Measurements from ENCODE around the gene FNBP1. TPM values are rescaled to one million over a fixed set of nuclear protein-coding genes. Genes with fewer than 3 reads are reported as not detected.

FNBP1 gene
- total RNA-seq, 4 donors from 2014 or later: 13.3 to 30.0 (median 17.9) TPM

- Histone ChIP-seq H3K9me3 (no peaks in the 10 kb centered on the region), H3K27me3 (no peaks in the 10 kb centered on the region), H3K27ac (no peak overlapping the region), H3K4me3 (no peak overlapping the region), H3K4me1 (no peaks in the 10 kb centered on the region), H3K36me3 (peaks cover 0 to 63% of the 10 kb centered on the region in 2 donors)
- in situ Hi-C loops (cut with MboI; ENCODE audit: low sequenced_read_pairs in 4 of 4): loop anchor here (25.0 kb wide), 3 partner anchors 185 to 360 kb away; partner anchors contain the start of gene GPR107 (in 1 of the 4)
- no peak for DNase-seq
- TF ChIP-seq POLR2A (IDR thresholded peaks at IDR 0.05) (no peak), CTCF (IDR thresholded peaks at IDR 0.05 in 4 of 5, conservative IDR thresholded peaks at IDR 0.05 in 1 of 5) (no peak)
- no peak for ATAC-seq
- intact Hi-C loops (cut with DNase I; ENCODE audit: low total_unique reads): no loop called here
These were observed 166.2 kb downstream of the FNBP1 start for GRCh38 chr9:129876815-129877214.

DNA sequence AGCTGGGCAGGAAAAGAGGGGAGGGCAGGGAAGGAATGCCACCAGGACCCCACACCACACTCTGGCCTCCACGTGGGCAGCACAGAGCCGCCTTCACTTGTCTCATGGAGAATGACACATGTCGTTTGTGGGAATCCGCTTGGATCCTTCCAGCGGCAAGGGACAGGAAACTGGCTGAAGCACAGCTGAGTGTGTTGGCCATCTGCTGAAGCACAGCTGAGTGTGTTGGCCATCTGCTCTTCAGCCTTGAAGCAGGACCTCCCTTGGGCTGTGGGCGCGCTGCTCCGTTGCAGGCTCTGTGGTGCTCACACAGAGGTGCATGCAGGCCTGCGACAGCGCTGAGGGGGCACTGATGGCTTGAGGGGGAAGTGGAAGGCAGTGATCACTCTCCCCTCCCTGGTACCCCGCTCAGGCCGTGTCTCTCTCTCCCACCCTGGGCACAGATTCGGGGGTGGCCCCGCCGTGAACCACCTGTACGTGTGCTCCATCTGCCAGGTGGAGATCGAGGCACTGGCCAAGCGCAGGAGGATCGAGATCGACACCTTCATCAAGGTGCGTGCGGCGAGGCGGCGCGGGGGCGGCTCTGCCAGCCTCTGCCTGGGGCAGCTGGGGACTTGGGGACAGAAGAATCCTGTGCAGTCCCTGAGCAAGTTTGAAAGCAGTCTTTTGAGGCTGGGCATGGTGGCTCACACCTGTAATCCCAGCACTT, 167.1 kb downstream of the FNBP1 start:
- TF ChIP-seq CTCF (IDR thresholded peaks at IDR 0.05 in 4 of 5, conservative IDR thresholded peaks at IDR 0.05 in 1 of 5) (no peak), POLR2A (IDR thresholded peaks at IDR 0.05) (no peak)
- Histone ChIP-seq H3K36me3 (peaks cover 0 to 56% of the 10 kb centered on the region in 2 donors), H3K27me3 (no peaks in the 10 kb centered on the region), H3K9me3 (no peaks in the 10 kb centered on the region), H3K4me1 (no peaks in the 10 kb centered on the region), H3K27ac (no peak overlapping the region), H3K4me3 (no peak overlapping the region)
- DNase-seq: no peak
- intact Hi-C loops (cut with DNase I; ENCODE audit: low total_unique reads) (no loop called here), in situ Hi-C loops (cut with MboI; ENCODE audit: low sequenced_read_pairs in 4 of 4) (loop anchor here (25.0 kb wide), 3 partner anchors 186 to 361 kb away; partner anchors contain the start of gene GPR107 (in 1 of the 4))
- no peak for ATAC-seq

- H3K36me3 ChIP-seq: peaks cover 0 to 49% of the 10 kb centered on the region in 2 donors
- H3K27me3 ChIP-seq: no peaks in the 10 kb centered on the region
- H3K4me3 ChIP-seq: no peak overlapping the region
- DNase-seq (no peak), ATAC-seq (no peak)
- intact Hi-C loops (cut with DNase I; ENCODE audit: low total_unique reads): no loop called here
- in situ Hi-C loops (cut with MboI; ENCODE audit: low sequenced_read_pairs in 4 of 4): loop anchor here (25.0 kb wide), 3 partner anchors 187 to 362 kb away; partner anchors contain the start of gene GPR107 (in 1 of the 4)
- H3K4me1 ChIP-seq: no peaks in the 10 kb centered on the region
- H3K27ac ChIP-seq: no peak overlapping the region
- TF ChIP-seq CTCF (IDR thresholded peaks at IDR 0.05 in 4 of 5, conservative IDR thresholded peaks at IDR 0.05 in 1 of 5): no peak
- no peak for TF ChIP-seq POLR2A (IDR thresholded peaks at IDR 0.05)
- H3K9me3 ChIP-seq: no peaks in the 10 kb centered on the region
These were observed 167.8 kb downstream of the FNBP1 start for GRCh38 chr9:129875181-129875611.

DNA sequence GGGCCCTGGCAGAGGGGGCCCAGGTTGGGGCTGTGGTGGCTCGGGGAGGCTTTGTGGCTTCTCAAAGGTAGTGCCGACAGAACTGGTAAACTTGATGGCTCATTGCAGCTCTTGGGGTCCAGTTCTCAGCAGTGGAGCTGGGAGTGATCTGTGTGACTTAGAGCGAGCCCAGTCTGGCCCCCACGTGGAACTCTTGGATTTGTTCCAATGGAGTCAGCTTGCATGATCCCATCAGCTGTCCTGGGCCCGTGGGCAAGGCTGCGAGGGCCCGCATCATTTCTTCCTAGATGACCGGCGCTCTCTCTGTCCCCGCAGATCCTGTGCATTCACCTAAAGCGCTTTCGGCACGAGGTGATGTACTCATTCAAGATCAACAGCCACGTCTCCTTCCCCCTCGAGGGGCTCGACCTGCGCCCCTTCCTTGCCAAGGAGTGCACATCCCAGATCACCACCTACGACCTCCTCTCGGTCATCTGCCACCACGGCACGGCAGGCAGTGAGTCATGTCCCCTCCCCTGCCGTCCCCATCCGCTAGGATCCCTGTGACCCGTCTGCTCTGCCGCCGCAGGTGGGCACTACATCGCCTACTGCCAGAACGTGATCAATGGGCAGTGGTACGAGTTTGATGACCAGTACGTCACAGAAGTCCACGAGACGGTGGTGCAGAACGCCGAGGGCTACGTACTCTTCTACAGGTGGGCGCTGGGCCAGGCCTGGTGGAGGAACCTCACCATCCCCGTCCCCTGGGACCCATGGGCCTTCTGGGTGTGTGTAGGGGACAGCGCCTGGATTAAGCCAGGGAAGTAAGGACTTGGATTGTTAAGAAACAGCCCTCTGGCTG, 168.5 kb downstream of the FNBP1 start:
- in situ Hi-C loops (cut with MboI; ENCODE audit: low sequenced_read_pairs in 4 of 4) (loop anchor here (25.0 kb wide), 3 partner anchors 188 to 363 kb away; partner anchors contain the start of gene GPR107 (in 1 of the 4)), intact Hi-C loops (cut with DNase I; ENCODE audit: low total_unique reads) (no loop called here)
- Histone ChIP-seq H3K4me1 (no peaks in the 10 kb centered on the region), H3K36me3 (peaks cover 0 to 42% of the 10 kb centered on the region in 2 donors), H3K9me3 (no peaks in the 10 kb centered on the region), H3K4me3 (no peak overlapping the region), H3K27me3 (no peaks in the 10 kb centered on the region), H3K27ac (no peak overlapping the region)
- TF ChIP-seq CTCF (IDR thresholded peaks at IDR 0.05 in 4 of 5, conservative IDR thresholded peaks at IDR 0.05 in 1 of 5) (no peak), POLR2A (IDR thresholded peaks at IDR 0.05) (no peak)
- ATAC-seq (peak in 1 of 2 donors; percentile 55), DNase-seq (no peak)
